ENCODE data around the gene PGBD5. TPM values are rescaled to one million over a fixed set of nuclear protein-coding genes. Genes with fewer than 3 reads are reported as not detected.

PGBD5 gene
- total and polyA plus RNA-seq, 9 of the 15 experiments (the other 6 are each of a cell fraction or from before 2014, with no cell fraction given) = under 0.01 to 0.40 (median 0.10) TPM; not detected in 3

GRCh38 chr1:230274254-230274653 is 151.9 kb downstream of the PGBD5 start (continued):
- no peak for TF ChIP-seq REST (IDR thresholded peaks at IDR 0.05; ENCODE audit: borderline replicate concordance)
- no peak for TF ChIP-seq REST (CRISPR knock-in tag; IDR thresholded peaks at IDR 0.05; ENCODE audit: low read depth)
- TF ChIP-seq NONO (IDR thresholded peaks at IDR 0.05; ENCODE audit: low read depth in 2 of 2, low read length in 1 of 2) = no peak
- no peak for TF ChIP-seq E2F4 (CRISPR knock-in tag; IDR thresholded peaks at IDR 0.05; ENCODE audit: low read depth)
- no peak for TF ChIP-seq SMAD4 (CRISPR knock-in tag; conservative IDR thresholded peaks at IDR 0.05)

Measured in K562 (cell line).